Measurements from ENCODE around the gene SYNPR.

- TF ChIP-seq, protein P1, sequence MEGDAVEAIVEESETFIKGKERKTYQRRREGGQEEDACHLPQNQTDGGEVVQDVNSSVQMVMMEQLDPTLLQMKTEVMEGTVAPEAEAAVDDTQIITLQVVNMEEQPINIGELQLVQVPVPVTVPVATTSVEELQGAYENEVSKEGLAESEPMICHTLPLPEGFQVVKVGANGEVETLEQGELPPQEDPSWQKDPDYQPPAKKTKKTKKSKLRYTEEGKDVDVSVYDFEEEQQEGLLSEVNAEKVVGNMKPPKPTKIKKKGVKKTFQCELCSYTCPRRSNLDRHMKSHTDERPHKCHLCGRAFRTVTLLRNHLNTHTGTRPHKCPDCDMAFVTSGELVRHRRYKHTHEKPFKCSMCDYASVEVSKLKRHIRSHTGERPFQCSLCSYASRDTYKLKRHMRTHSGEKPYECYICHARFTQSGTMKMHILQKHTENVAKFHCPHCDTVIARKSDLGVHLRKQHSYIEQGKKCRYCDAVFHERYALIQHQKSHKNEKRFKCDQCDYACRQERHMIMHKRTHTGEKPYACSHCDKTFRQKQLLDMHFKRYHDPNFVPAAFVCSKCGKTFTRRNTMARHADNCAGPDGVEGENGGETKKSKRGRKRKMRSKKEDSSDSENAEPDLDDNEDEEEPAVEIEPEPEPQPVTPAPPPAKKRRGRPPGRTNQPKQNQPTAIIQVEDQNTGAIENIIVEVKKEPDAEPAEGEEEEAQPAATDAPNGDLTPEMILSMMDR (IDR thresholded peaks at IDR 0.05; ENCODE audit: insufficient read depth, low read depth, low read length) = no peak
- no peak for TF ChIP-seq EZH2 (IDR thresholded peaks at IDR 0.05; ENCODE audit: insufficient read depth, low read length)
Observed at GRCh38 chr3:63607716-63608115, 329.6 kb downstream of the SYNPR start.
